Measurements from ENCODE around the gene CDK17.

Gene CDK17

GRCh38 chr12:96334502-96334901 is 65.7 kb downstream of the CDK17 start:
- no peak for DNase-seq (ENCODE audit: extremely low read depth, low read depth)
- no peak overlapping the region for H3K4me3 ChIP-seq (replicated peaks; ENCODE audit: low read depth, low read length)
- TF ChIP-seq CTCF (IDR thresholded peaks at IDR 0.05; ENCODE audit: low read depth, low read length, missing control alignments) = no peak

- DNase-seq (ENCODE audit: extremely low read depth, low read depth) = no peak
- no peak for TF ChIP-seq CTCF (IDR thresholded peaks at IDR 0.05; ENCODE audit: low read depth, low read length, missing control alignments)
- H3K4me3 ChIP-seq (replicated peaks; ENCODE audit: low read depth, low read length) = no peak overlapping the region
These were observed 70.7 kb downstream of the CDK17 start for GRCh38 chr12:96329545-96329944.

- DNase-seq (ENCODE audit: extremely low read depth, low read depth) = no peak
- TF ChIP-seq CTCF (IDR thresholded peaks at IDR 0.05; ENCODE audit: low read depth, low read length, missing control alignments) = no peak
- H3K4me3 ChIP-seq (replicated peaks; ENCODE audit: low read depth, low read length) = no peak overlapping the region
These were observed 71.2 kb downstream of the CDK17 start for GRCh38 chr12:96329018-96329417.

- no peak for DNase-seq (ENCODE audit: extremely low read depth, low read depth)
- TF ChIP-seq CTCF (IDR thresholded peaks at IDR 0.05; ENCODE audit: low read depth, low read length, missing control alignments) = no peak
- H3K4me3 ChIP-seq (replicated peaks; ENCODE audit: low read depth, low read length) = no peak overlapping the region
These were observed 72.3 kb downstream of the CDK17 start for GRCh38 chr12:96327889-96328288.

GRCh38 chr12:96327346-96327745 is 72.9 kb downstream of the CDK17 start:
- DNase-seq (ENCODE audit: extremely low read depth, low read depth) = no peak
- no peak for TF ChIP-seq CTCF (IDR thresholded peaks at IDR 0.05; ENCODE audit: low read depth, low read length, missing control alignments)
- no peak overlapping the region for H3K4me3 ChIP-seq (replicated peaks; ENCODE audit: low read depth, low read length)

- DNase-seq (ENCODE audit: extremely low read depth, low read depth) = no peak
- H3K4me3 ChIP-seq (replicated peaks; ENCODE audit: low read depth, low read length) = no peak overlapping the region
- no peak for TF ChIP-seq CTCF (IDR thresholded peaks at IDR 0.05; ENCODE audit: low read depth, low read length, missing control alignments)
These were observed 73.5 kb downstream of the CDK17 start for GRCh38 chr12:96326628-96327227.

- no peak for DNase-seq (ENCODE audit: extremely low read depth, low read depth)
- no peak overlapping the region for H3K4me3 ChIP-seq (replicated peaks; ENCODE audit: low read depth, low read length)
- no peak for TF ChIP-seq CTCF (IDR thresholded peaks at IDR 0.05; ENCODE audit: low read depth, low read length, missing control alignments)
These were observed 76.3 kb downstream of the CDK17 start for GRCh38 chr12:96323906-96324305.
